GM21576 (cell line): ENCODE data around the gene MEF2A.

Experiments used
- ATAC-seq: cut with Tn5 transposase; IDR thresholded peaks from one replicate; pipeline ENCODE4 v1.9.1; 2021; ENCODE audit warnings: mild to moderate bottlenecking, moderate library complexity; ENCODE audit not compliant: unreplicated experiment

Gene MEF2A

DNA sequence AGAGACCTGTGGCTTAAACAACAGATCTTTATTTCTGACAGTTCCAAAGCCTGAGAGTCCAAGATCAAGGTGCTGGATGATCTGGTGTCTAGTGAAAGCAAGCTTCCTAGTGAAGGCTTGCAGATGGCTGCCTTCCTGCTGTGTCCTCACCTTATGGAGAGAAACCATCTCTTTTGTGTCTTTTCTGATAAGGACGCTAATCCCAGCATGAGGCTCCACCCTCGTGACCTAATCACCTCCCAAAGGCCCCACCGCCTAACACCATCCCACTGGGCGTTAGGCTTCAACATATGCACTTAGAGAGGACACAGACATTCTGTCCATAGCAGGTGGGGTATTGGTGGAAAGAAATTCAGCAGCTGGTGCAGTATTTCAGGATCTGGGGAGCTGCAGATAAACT is 187.3 kb downstream of the MEF2A start:
- no peak for ATAC-seq

DNA sequence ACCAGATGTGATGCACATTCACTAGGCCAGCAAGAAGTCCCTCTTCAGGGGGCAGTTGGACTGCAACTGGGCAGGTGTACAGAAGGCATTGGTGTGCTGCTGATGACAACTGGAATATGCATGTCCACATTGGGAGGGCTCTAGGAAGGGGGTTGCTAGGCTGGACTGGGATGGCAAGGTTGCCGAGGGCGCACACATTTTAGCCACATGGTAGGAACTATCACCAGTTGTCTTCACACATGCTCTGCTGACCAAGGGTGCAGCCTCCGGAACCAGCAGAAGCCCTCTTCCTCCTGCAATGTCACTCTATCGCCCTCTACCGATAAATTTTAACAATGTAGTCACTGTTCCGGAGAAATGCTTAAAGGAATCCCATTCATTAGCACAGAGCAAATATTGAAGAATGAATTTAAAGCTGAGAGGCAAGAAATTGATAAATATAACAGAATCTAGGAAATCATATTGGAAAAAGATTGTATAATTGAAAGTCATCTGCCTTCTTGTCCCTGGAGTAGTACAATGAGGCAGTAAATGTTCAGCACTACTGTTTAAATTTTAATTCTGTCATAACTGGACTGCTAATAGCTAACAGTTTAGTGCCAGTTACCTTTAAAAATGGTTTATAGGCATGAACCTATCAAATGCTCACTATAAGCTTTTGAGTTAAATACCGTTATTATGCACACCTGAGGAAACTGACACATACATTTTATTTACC is 190.1 kb downstream of the MEF2A start:
- ATAC-seq: peak; percentile 92

DNA sequence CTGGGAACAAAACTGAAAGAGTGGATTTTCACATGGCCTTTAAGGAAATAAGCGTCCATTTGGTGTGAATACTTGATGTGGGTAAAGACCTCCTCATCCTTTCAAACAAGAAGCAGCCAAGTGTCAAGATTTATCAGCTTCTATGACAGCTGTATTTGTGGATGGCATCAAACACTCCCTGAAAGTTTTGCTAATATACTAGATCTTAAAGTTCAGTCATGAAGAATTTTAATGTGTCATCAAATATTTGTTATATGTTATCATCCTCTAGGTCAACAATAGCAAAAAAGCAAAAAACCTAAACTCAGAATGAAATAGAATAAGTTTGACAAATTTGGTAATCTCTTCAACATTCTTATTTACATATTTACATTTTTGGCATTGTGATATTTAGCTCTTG is 196.5 kb downstream of the MEF2A start:
- ATAC-seq: no peak

DNA sequence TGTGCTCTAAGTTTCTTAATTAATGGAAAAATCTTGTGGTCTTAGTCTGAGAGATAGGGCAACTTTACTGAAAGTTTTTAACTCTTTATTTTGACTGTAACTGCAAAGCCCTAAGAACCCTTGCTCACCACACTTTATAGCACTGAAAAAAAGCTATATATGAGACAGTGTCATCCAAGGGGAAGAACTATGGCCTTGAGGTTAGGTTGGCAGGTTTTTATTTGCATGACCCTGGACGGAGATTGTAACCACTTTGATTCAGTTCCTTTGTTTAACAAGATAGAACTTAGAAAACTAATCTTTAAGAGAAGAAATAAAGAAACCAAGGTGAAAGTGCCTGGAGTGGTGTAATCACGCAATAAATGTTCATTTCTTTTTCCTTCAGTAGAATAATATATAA is 198.0 kb downstream of the MEF2A start:
- no peak for ATAC-seq

DNA sequence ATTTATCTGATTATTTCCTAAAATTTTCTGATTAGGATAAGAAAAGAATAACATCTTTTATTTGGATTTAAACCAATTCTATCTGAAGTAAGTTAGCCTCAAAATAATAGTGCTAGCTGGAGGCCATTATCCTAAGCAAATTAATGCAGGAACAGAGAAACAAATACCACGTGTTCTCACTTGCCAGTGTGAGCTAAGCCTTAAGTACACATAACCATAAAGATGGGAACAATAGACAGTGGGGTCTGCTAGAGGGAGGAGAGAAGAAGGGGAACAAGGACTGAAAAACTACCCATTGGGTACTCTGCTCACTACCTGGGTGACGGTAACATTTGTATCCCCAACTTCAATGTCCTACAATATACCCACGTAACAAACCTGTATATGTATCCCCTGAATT is 198.7 kb downstream of the MEF2A start:
- no peak for ATAC-seq
